Endothelial cell of umbilical vein (primary cell): Measurements from ENCODE around the gene RAMP3. TPM values are rescaled to one million over a fixed set of nuclear protein-coding genes. Genes with fewer than 3 reads are reported as not detected.
"Not testable (repeated sequence)": the region's sequence is repeated elsewhere in the genome, so short reads cannot be mapped to it uniquely, and the experiment has no call there.

Experiments used
- BruUV-seq: library from RNA; stranded (reverse); fragments of 400-500 nt; replicated peaks from 2 replicates; lab custom pipeline; 2021; lab: Mats Ljungman, UMichigan
- CTCF ChIA-PET: fragments of 300-600, 350-600 bp; sonication (Branson Sonifier 250); formaldehyde crosslinking; loops from one replicate; lab custom pipeline; 2021; ENCODE audit warnings: antibody characterized with exemption, inconsistent platforms; lab: Charles Lee
- POLR2A ChIA-PET: fragments of 300-600, 350-600 bp; sonication (Branson Sonifier 250); formaldehyde crosslinking; loops from one replicate; lab custom pipeline; 2021; ENCODE audit warnings: antibody characterized with exemption, inconsistent platforms; lab: Charles Lee
- DNase-seq: peaks from one replicate; pipeline ENCODE4 v3.0.0-alpha.2; 2011; ENCODE audit warnings: low read depth, low spot score
- FAIRE-seq: peaks from 2 replicates; lab custom pipeline; 2011; peaks lifted over from hg19 to GRCh38; lab: Jason Lieb, UNC
- H2AFZ ChIP-seq: 2 replicates; pipeline ENCODE4 v1.6.0; 2012; ENCODE audit warnings: low read depth, low read length, control low read depth, inconsistent platforms
- H3K27ac ChIP-seq: 2 replicates; pipeline ENCODE4 v1.5.1; 2011; ENCODE audit warnings: low read depth, mild to moderate bottlenecking, control low read depth, low read length, moderate library complexity; ENCODE audit not compliant: insufficient read depth
- H3K27me3 ChIP-seq, 2 experiments: 2 replicates each; pipeline versions ENCODE4 v1.6.0 to v1.6.1; 2011; ENCODE audit warnings: low read length in 2 of 2, mixed read lengths in 1 of 2; ENCODE audit not compliant: control insufficient read depth in 2 of 2, insufficient read depth in 2 of 2
- H3K36me3 ChIP-seq, 2 experiments: 2 replicates in 1 of 2; 3 replicates in 1 of 2; pipeline ENCODE4 v1.5.1; 2011; ENCODE audit warnings: low read length in 2 of 2, mild to moderate bottlenecking in 1 of 2, moderate library complexity in 1 of 2; ENCODE audit not compliant: control insufficient read depth in 2 of 2, insufficient read depth in 2 of 2; ENCODE audit errors: extremely low read depth in 1 of 2
- H3K4me1 ChIP-seq: 3 replicates; pipeline ENCODE4 v1.5.1; 2011; ENCODE audit warnings: mild to moderate bottlenecking, low read length; ENCODE audit not compliant: control insufficient read depth, insufficient read depth; ENCODE audit errors: extremely low read depth
- H3K4me2 ChIP-seq: 2 replicates; pipeline ENCODE4 v1.6.1; 2011; ENCODE audit warnings: low read length, control low read depth, mixed read lengths; ENCODE audit not compliant: insufficient read depth
- H3K4me3 ChIP-seq, 3 experiments: fragments of 200-600 bp in 1 of 3; sonication (generic), shearing (Covaris generic) in 1 of 3; replicated peaks in 1 of 3; 2 replicates each; pipeline ENCODE4 v1.5.1; 2011 to 2016; ENCODE audit warnings: control low read depth in 3 of 3, low read length in 3 of 3, mild to moderate bottlenecking in 2 of 3, inconsistent platforms in 1 of 3, low read depth in 1 of 3, moderate library complexity in 1 of 3; ENCODE audit not compliant: insufficient read depth in 1 of 3
- H3K79me2 ChIP-seq: 2 replicates; pipeline ENCODE4 v1.6.0; 2012; ENCODE audit warnings: low read length, inconsistent platforms; ENCODE audit not compliant: control insufficient read depth, insufficient read depth
- H3K9ac ChIP-seq: replicated peaks from 2 replicates; pipeline ENCODE3; 2011; ENCODE audit warnings: low read length, control low read depth; ENCODE audit not compliant: insufficient read depth; ENCODE audit errors: extremely low read depth
- H3K9me1 ChIP-seq: replicated peaks from 3 replicates; pipeline ENCODE4 v1.6.0; 2011; ENCODE audit warnings: mild to moderate bottlenecking, low read length; ENCODE audit not compliant: control insufficient read depth, insufficient read depth; ENCODE audit errors: extremely low read depth
- H3K9me3 ChIP-seq: replicated peaks from 2 replicates; pipeline ENCODE4 v1.5.1; 2012; ENCODE audit warnings: low read length, inconsistent platforms; ENCODE audit not compliant: control insufficient read depth, insufficient read depth
- H4K20me1 ChIP-seq: replicated peaks from 2 replicates; pipeline ENCODE3; 2011; ENCODE audit warnings: mild to moderate bottlenecking, low read length; ENCODE audit not compliant: control insufficient read depth, insufficient read depth; ENCODE audit errors: extremely low read depth
- CTCF ChIP-seq, 2 donors: IDR thresholded peaks; 1 replicate in 1 of 2; 2 replicates in 1 of 2; pipeline ENCODE4 v1.5.1; 2011; ENCODE audit warnings: low read length in 2 of 2, mild to moderate bottlenecking in 2 of 2, moderate library complexity in 2 of 2, control low read depth in 1 of 2, inconsistent platforms in 1 of 2, low read depth in 1 of 2; ENCODE audit not compliant: insufficient read depth in 1 of 2; ENCODE audit errors: extremely low read depth in 1 of 2
- EZH2 ChIP-seq: IDR thresholded peaks from 2 replicates; pipeline ENCODE4 v1.6.1; 2012; ENCODE audit warnings: borderline replicate concordance, low read depth, mild to moderate bottlenecking, moderate library complexity, low read length, inconsistent platforms; ENCODE audit not compliant: severe bottlenecking
- FOS ChIP-seq: IDR thresholded peaks from 2 replicates; pipeline ENCODE4 v1.6.1; 2011; ENCODE audit warnings: mild to moderate bottlenecking, low read length, moderate library complexity, borderline replicate concordance; ENCODE audit not compliant: insufficient read depth
- GATA2 ChIP-seq: IDR thresholded peaks from 2 replicates; pipeline ENCODE4 v1.7.0; 2011; ENCODE audit warnings: low read depth, mild to moderate bottlenecking, moderate library complexity, mixed read lengths, low read length; ENCODE audit not compliant: insufficient read length, insufficient read depth
- JUN ChIP-seq: IDR thresholded peaks from 2 replicates; pipeline ENCODE4 v1.6.1; 2011; ENCODE audit warnings: borderline replicate concordance, low read depth; ENCODE audit not compliant: insufficient read length, insufficient read depth
- MAX ChIP-seq: IDR thresholded peaks from 2 replicates; pipeline ENCODE4 v1.6.1; 2011; ENCODE audit not compliant: insufficient read depth, insufficient read length
- MYC ChIP-seq: IDR thresholded peaks from one replicate; pipeline ENCODE4 v1.6.1; 2011; ENCODE audit warnings: mild to moderate bottlenecking, low read depth, low read length
- POLR2A ChIP-seq: IDR thresholded peaks from 2 replicates; pipeline ENCODE4 v1.6.1; 2012; ENCODE audit warnings: low read depth, mild to moderate bottlenecking, control low read depth, low read length
- POLR2AphosphoS5 ChIP-seq: IDR thresholded peaks from 2 replicates; pipeline ENCODE4 v1.6.1; 2012; ENCODE audit warnings: low read depth, mild to moderate bottlenecking, control low read depth, low read length, moderate library complexity; ENCODE audit not compliant: insufficient read depth
- dilution Hi-C: fragments of 300-500 bp; cut with MboI; formaldehyde crosslinking; loops from one replicate; pipeline ENCODE4 v1.15.0; 2019; ENCODE audit warnings: low sequenced_read_pairs; ENCODE audit not compliant: extremely low pct_ligation_motif_present
- intact Hi-C: fragments of 100-400 bp; cut with micrococcal nuclease; formaldehyde crosslinking; loops from one replicate; pipeline ENCODE4 v1.10.0; 2022
- polyA plus RNA-seq, 4 experiments: library from polyadenylated mRNA; depleted of rRNA in 3 of 4; stranded (reverse) in 3 of 4; unstranded in 1 of 4; fragments of >200 nt; gene quantifications; 2 replicates each; pipeline versions ENCODE4 v1.2.1 to v1.2.3, GENCODE V29; 2011 to 2012; ENCODE audit warnings: missing spikeins in 1 of 4
- total RNA-seq: library from RNA; stranded (reverse); gene quantifications from 2 replicates; pipeline ENCODE4 v1.2.3, GENCODE V29; 2021

RAMP3 gene
- total and polyA plus RNA-seq, 2 donors (not counting 3 experiments of a cell fraction or from before 2014, with no cell fraction given), result not detected

- peaks cover 8% of the 10 kb centered on the region for H3K4me1 ChIP-seq
- FAIRE-seq, result no peak
- no peaks in the 10 kb centered on the region for H3K9me1 ChIP-seq
- no peak overlapping the region for H3K4me3 ChIP-seq
- intact Hi-C loops, result loop anchor here (5.0 kb wide), 1 partner anchor 265 kb away; the partner anchor contains the start of gene H2AZ2
- dilution Hi-C loops, result no loop called here
- no peak overlapping the region for H2AFZ ChIP-seq
- peaks cover 19 to 29% of the 10 kb centered on the region in 2 experiments for H3K27me3 ChIP-seq
- H3K9ac ChIP-seq, result no peak overlapping the region
- ChIA-PET POLR2A (no interaction called here), CTCF (interaction anchor here (1.5 kb wide), 1 partner anchor 23 kb away, joined by 12 read pairs; no protein-coding TSS in a partner anchor)
- H3K27ac ChIP-seq, result no peak overlapping the region
- no TSS peak for BruUV-seq
- peaks cover 31% of the 10 kb centered on the region for H3K79me2 ChIP-seq
- peaks cover 6 to 10% of the 10 kb centered on the region in 2 experiments for H3K36me3 ChIP-seq
- H3K9me3 ChIP-seq, result no peaks in the 10 kb centered on the region
- no peaks in the 10 kb centered on the region for H4K20me1 ChIP-seq
- H3K4me2 ChIP-seq, result no peak overlapping the region
- TF ChIP-seq MAX, result no peak
- TF ChIP-seq MYC, result no peak
- no peak for TF ChIP-seq GATA2
- TF ChIP-seq JUN, result no peak
- no peak for TF ChIP-seq EZH2
- TF ChIP-seq FOS, result no peak
- no peak for TF ChIP-seq POLR2A
- TF ChIP-seq POLR2AphosphoS5, result no peak
- TF ChIP-seq CTCF (IDR thresholded peaks at IDR 0.05; ENCODE audit: extremely low read depth in 1 of 2, insufficient read depth in 1 of 2, low read depth in 1 of 2, low read length in 2 of 2), result no peak
- no peak for DNase-seq
These were observed 44.9 kb upstream of the RAMP3 start for GRCh38 chr7:45112648-45113047.

GRCh38 chr7:45114257-45114656 is 43.3 kb upstream of the RAMP3 start:
- H3K4me2 ChIP-seq, H3K27ac ChIP-seq, POLR2A ChIA-PET, H4K20me1 ChIP-seq, H3K9ac ChIP-seq, H3K36me3 ChIP-seq, DNase-seq, H3K9me1 ChIP-seq, H2AFZ ChIP-seq, dilution Hi-C loops, H3K9me3 ChIP-seq, BruUV-seq, H3K4me3 ChIP-seq, FAIRE-seq, H3K4me1 ChIP-seq: not testable (repeated sequence)
- CTCF ChIA-PET, result interaction anchor here (1.2 to 1.7 kb wide), 3 partner anchors 11 to 141 kb away, joined by 3 to 13 read pairs (median 13); no protein-coding TSS in a partner anchor
- intact Hi-C loops, result loop anchor here (5.0 kb wide), 1 partner anchor 267 kb away; the partner anchor contains the start of gene H2AZ2
- H3K79me2 ChIP-seq, result peaks cover 15% of the 10 kb centered on the region
- H3K27me3 ChIP-seq, result peaks cover 19 to 29% of the 10 kb centered on the region in 2 experiments
